Peyer's patch (tissue), 4 donors: ENCODE measurements around the gene MYO1H. TPM values are rescaled to one million over a fixed set of nuclear protein-coding genes. Genes with fewer than 3 reads are reported as not detected.

Experiments
- DNase-seq, 3 donors: peaks; one replicate each; pipeline ENCODE4 v3.0.0-alpha.2; 2017 to 2019
- H3K27ac ChIP-seq, 4 donors: fragments of 200-600 bp; sonication (generic); one replicate each; pipeline ENCODE4 v1.5.1; 2016 to 2019
- H3K27me3 ChIP-seq, 2 donors: fragments of 200-600 bp; sonication (generic); one replicate each; pipeline ENCODE4 v1.5.1; 2019
- H3K36me3 ChIP-seq, 3 donors: fragments of 200-600 bp; sonication (generic); one replicate each; pipeline ENCODE4 v1.5.1; 2016 to 2019
- H3K4me1 ChIP-seq, 4 donors: fragments of 200-600 bp; sonication (generic); one replicate each; pipeline ENCODE4 v1.5.1; 2016 to 2019
- H3K4me3 ChIP-seq, 4 donors: fragments of 200-600 bp; sonication (generic); 1 replicate in 3 of 4; 2 replicates in 1 of 4; pipeline ENCODE4 v1.5.1; 2016 to 2019; ENCODE audit warnings: mild to moderate bottlenecking in 1 of 4
- H3K9me3 ChIP-seq, 4 donors: fragments of 200-600 bp; sonication (generic); one replicate each; pipeline ENCODE4 v1.5.1; 2016 to 2019; ENCODE audit warnings: mild to moderate bottlenecking in 1 of 4
- CTCF ChIP-seq, 6 experiments: fragments of 450-650 bp in 4 of 6; fragments of 200-600 bp in 2 of 6; sonication (generic) in 1 of 6; IDR thresholded peaks; one replicate each; pipeline ENCODE4 v1.5.1; 2017 to 2019; ENCODE audit warnings: antibody characterized with exemption in 6 of 6, mild to moderate bottlenecking in 3 of 6, moderate library complexity in 1 of 6
- POLR2A ChIP-seq, 2 donors: fragments of 450-650 bp; IDR thresholded peaks; one replicate each; pipeline ENCODE4 v1.5.1; 2017; ENCODE audit warnings: antibody characterized with exemption in 2 of 2, mild to moderate bottlenecking in 2 of 2, moderate library complexity in 2 of 2
- total RNA-seq, 4 donors: library from RNA; depleted of rRNA; stranded (reverse); fragments of >200 nt; gene quantifications; one replicate each; pipeline ENCODE4 v1.1.0, GENCODE V29; 2016

The MYO1H gene
- total RNA-seq, 4 donors from 2014 or later = not detected

GRCh38 chr12:109450980-109451379, 103.3 kb downstream of the MYO1H start:
- Histone ChIP-seq H3K36me3 (peaks cover 0 to 84% (median 0%) of the 10 kb centered on the region in 3 donors), H3K9me3 (no peaks in the 10 kb centered on the region), H3K4me1 (no peaks in the 10 kb centered on the region), H3K27me3 (no peaks in the 10 kb centered on the region), H3K4me3 (no peak overlapping the region), H3K27ac (peak overlapping the region in 1 of 4 donors; percentile 1)
- DNase-seq = no peak
- TF ChIP-seq CTCF (IDR thresholded peaks at IDR 0.05) (no peak), POLR2A (IDR thresholded peaks at IDR 0.05) (no peak)

GRCh38 chr12:109451400-109451799, 103.7 kb downstream of the MYO1H start:
- no peaks in the 10 kb centered on the region for H3K4me1 ChIP-seq
- DNase-seq = no peak
- H3K27me3 ChIP-seq = no peaks in the 10 kb centered on the region
- peak overlapping the region in 1 of 4 donors; percentile 1 for H3K27ac ChIP-seq
- TF ChIP-seq POLR2A (IDR thresholded peaks at IDR 0.05) (no peak), CTCF (IDR thresholded peaks at IDR 0.05) (no peak)
- H3K4me3 ChIP-seq = no peak overlapping the region
- H3K36me3 ChIP-seq = peaks cover 0 to 84% (median 0%) of the 10 kb centered on the region in 3 donors
- no peaks in the 10 kb centered on the region for H3K9me3 ChIP-seq

GRCh38 chr12:109452489-109452888, 104.8 kb downstream of the MYO1H start:
- H3K36me3 ChIP-seq = peaks cover 0 to 84% (median 0%) of the 10 kb centered on the region in 3 donors

GRCh38 chr12:109455706-109456105, 108.0 kb downstream of the MYO1H start:
- H3K4me1 ChIP-seq = peaks cover 0 to 5% (median 2%) of the 10 kb centered on the region in 4 donors
- peaks cover 0 to 79% (median 0%) of the 10 kb centered on the region in 3 donors for H3K36me3 ChIP-seq
- no peak for TF ChIP-seq CTCF (IDR thresholded peaks at IDR 0.05)
- TF ChIP-seq POLR2A (IDR thresholded peaks at IDR 0.05) = no peak
- DNase-seq = no peak
- H3K27ac ChIP-seq = peak overlapping the region in 1 of 4 donors; percentile 21
- H3K27me3 ChIP-seq = no peaks in the 10 kb centered on the region
- H3K9me3 ChIP-seq = no peaks in the 10 kb centered on the region
- no peak overlapping the region for H3K4me3 ChIP-seq

More at GRCh38 chr12:109452489-109452888, 104.8 kb downstream of the MYO1H start:
- Histone ChIP-seq H3K27me3 (no peaks in the 10 kb centered on the region), H3K4me1 (no peaks in the 10 kb centered on the region), H3K27ac (no peak overlapping the region), H3K4me3 (no peak overlapping the region), H3K9me3 (no peaks in the 10 kb centered on the region)
- TF ChIP-seq CTCF (IDR thresholded peaks at IDR 0.05) = no peak
- TF ChIP-seq POLR2A (IDR thresholded peaks at IDR 0.05) = no peak
- no peak for DNase-seq

GRCh38 chr12:109458086-109458485, 110.4 kb downstream of the MYO1H start:
- Histone ChIP-seq H3K36me3 (peaks cover 0 to 58% (median 0%) of the 10 kb centered on the region in 3 donors), H3K27ac (peak overlapping the region; percentile 40 to 91 (median 56)), H3K9me3 (no peaks in the 10 kb centered on the region), H3K4me3 (no peak overlapping the region), H3K27me3 (no peaks in the 10 kb centered on the region), H3K4me1 (peaks cover 0 to 28% (median 8%) of the 10 kb centered on the region in 4 donors)
- DNase-seq = no peak
- TF ChIP-seq CTCF (IDR thresholded peaks at IDR 0.05) (no peak), POLR2A (IDR thresholded peaks at IDR 0.05) (no peak)
